ENCODE measurements around the gene ICAM5.
"Not testable (repeated sequence)": the region's sequence is repeated elsewhere in the genome, so short reads cannot be mapped to it uniquely, and the experiment has no call there.

Gene ICAM5

GRCh38 chr19:10270180-10270615 is 19.6 kb upstream of the ICAM5 start:
- DNase-seq: peak; percentile 69

DNA sequence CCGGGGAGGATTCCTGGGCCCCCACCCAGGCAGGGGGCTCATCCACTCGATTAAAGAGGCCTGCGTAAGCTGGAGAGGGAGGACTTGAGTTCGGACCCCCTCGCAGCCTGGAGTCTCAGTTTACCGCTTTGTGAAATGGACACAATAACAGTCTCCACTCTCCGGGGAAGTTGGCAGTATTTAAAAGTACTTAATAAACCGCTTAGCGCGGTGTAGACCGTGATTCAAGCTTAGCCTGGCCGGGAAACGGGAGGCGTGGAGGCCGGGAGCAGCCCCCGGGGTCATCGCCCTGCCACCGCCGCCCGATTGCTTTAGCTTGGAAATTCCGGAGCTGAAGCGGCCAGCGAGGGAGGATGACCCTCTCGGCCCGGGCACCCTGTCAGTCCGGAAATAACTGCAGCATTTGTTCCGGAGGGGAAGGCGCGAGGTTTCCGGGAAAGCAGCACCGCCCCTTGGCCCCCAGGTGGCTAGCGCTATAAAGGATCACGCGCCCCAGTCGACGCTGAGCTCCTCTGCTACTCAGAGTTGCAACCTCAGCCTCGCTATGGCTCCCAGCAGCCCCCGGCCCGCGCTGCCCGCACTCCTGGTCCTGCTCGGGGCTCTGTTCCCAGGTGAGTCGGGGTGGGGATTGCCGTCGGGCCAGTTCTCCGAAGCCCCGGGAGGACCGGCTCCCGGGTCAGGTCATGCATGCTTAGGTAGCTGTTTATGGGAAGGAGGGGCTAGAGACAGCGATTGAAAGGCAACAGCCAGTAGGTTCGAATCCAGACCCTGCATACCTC is 18.9 kb upstream of the ICAM5 start, which contains the start of gene ICAM1:
TSS of gene ICAM1 (plus strand) at position 505 of the 779 bp plus-strand sequence. CDS start at position 545, 40 bp downstream.
- peak; percentile 51 for DNase-seq

DNA sequence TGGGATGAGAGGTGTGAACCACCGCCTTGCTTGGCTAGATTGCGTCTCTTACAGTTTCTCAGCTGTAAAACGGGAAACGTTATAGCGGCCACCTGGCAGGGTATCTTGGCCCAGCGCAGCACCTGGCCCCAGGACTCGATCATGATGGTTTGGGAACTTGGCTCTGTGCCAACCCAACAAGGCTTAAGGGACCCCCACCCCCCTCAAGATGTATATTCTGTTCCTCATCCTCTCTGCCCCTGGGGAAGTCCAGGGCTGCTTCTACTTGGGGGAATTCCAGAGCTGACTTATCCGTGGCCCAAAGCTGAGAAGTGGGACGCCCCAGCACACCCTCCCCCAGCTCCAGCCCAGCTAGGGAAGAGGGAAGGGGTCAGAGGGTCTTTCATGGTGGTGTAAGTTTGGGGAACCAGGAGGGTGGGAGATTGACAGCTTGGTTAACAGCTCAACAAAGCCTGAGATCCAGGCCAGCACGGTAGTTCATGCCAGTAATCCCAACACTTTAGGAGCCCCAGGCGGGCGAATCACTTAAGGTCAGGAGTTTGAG is 18.1 kb upstream of the ICAM5 start:
- no peak for DNase-seq

- no peak for DNase-seq
Measured at GRCh38 chr19:10274589-10274988, 15.2 kb upstream of the ICAM5 start.

GRCh38 chr19:10277795-10278589 is 11.8 kb upstream of the ICAM5 start:
- DNase-seq: no peak

DNA sequence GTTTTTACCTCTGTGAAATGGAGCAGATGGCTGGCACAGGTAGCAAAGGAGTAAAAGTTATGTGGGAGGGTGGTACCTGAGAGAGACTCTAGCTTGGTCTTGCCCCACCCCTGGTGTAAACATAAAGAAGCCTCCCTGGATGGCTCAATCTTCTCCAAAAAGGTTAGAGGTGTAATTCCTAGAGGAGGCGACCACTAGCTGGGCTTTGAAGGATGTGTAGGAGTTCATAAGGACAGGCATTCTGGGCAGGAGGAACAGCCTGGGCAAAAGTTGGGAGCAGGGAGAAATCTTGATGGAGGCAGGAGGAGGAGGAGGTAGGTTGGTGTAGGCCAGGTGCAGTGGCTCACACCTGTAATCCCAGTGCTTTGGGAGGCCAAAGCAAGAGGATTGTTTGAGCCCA is 10.8 kb upstream of the ICAM5 start:
- no peak for DNase-seq

DNA sequence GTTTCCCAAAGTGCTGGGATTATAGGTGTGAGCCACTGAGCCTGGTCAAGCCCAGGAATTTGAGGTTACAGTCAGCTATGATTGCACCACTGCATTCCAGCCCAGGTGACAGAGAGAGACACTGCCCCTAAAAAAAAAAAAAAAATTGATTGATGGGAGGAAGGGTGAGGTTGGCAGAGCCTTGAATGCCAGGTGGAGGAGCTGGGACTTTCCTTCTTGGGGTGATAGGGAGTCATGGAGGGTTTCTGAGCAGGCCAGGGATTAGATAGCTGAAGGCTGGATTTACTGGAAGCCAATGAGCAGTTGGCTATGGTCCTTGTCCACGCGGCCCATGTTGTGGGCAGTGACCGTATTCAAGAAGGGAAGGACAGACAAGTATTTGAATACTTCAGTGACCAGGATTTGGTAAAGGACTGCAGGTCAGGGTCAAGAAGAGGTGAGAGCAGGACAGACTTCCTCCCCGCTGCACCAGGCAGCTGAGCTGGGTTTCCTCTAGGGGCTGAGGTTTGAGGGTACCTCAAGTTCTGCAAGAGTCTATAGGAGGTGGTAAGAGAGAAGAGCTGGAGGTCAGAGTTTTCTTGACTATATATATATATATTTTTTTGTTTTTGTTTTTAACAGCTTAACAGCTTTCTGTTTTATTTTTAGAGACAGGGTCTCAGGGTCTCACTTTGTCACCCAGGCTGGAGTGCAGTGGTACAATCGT is 9.9 kb upstream of the ICAM5 start:
- DNase-seq: no peak

- not testable (repeated sequence) for DNase-seq
Measured at GRCh38 chr19:10282043-10282442, 7.7 kb upstream of the ICAM5 start.

GRCh38 chr19:10283301-10284064 is 6.3 kb upstream of the ICAM5 start:
- DNase-seq: no peak

DNA sequence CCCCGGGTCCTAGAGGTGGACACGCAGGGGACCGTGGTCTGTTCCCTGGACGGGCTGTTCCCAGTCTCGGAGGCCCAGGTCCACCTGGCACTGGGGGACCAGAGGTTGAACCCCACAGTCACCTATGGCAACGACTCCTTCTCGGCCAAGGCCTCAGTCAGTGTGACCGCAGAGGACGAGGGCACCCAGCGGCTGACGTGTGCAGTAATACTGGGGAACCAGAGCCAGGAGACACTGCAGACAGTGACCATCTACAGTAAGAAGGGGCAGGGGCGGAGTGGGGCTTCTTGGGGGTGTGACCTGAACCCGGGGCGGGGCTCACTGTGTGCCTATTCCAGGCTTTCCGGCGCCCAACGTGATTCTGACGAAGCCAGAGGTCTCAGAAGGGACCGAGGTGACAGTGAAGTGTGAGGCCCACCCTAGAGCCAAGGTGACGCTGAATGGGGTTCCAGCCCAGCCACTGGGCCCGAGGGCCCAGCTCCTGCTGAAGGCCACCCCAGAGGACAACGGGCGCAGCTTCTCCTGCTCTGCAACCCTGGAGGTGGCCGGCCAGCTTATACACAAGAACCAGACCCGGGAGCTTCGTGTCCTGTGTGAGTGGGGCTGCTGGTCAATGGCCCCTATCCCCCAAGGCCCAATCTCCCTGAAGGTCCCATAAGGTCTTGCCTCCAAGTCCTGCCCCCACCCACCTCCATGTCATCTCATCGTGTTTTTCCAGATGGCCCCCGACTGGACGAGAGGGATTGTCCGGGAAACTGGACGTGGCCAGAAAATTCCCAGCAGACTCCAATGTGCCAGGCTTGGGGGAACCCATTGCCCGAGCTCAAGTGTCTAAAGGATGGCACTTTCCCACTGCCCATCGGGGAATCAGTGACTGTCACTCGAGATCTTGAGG is 5.4 kb upstream of the ICAM5 start:
- no peak for DNase-seq

GRCh38 chr19:10284960-10285278 is 4.8 kb upstream of the ICAM5 start:
- no peak for DNase-seq

- no peak for DNase-seq
Measured at GRCh38 chr19:10285393-10285792, 4.4 kb upstream of the ICAM5 start.

- no peak for DNase-seq
Measured at GRCh38 chr19:10286803-10287737, 2.7 kb upstream of the ICAM5 start, which contains the start of gene ICAM4. Gene ICAM4 (plus strand): TSS chr19:10286955. CDS start chr19:10287013, 58 bp downstream.

DNA sequence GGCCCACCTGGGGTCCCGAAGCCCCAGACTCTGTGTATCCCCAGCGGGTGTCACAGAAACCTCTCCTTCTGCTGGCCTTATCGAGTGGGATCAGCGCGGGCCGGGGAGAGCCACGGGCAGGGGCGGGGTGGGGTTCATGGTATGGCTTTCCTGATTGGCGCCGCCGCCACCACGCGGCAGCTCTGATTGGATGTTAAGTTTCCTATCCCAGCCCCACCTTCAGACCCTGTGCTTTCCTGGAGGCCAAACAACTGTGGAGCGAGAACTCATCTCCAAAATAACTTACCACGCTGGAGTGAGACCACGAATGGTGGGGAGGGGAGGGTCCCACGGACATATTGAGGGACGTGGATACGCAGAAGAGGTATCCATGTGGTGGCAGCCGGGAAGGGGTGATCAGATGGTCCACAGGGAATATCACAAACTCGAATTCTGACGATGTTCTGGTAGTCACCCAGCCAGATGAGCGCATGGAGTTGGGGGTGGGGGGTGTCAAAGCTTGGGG is 1.0 kb upstream of the ICAM5 start:
- no peak for DNase-seq

- DNase-seq: peak; percentile 43
Measured at GRCh38 chr19:10289167-10289835, 451 bp upstream of the ICAM5 start.

DNA sequence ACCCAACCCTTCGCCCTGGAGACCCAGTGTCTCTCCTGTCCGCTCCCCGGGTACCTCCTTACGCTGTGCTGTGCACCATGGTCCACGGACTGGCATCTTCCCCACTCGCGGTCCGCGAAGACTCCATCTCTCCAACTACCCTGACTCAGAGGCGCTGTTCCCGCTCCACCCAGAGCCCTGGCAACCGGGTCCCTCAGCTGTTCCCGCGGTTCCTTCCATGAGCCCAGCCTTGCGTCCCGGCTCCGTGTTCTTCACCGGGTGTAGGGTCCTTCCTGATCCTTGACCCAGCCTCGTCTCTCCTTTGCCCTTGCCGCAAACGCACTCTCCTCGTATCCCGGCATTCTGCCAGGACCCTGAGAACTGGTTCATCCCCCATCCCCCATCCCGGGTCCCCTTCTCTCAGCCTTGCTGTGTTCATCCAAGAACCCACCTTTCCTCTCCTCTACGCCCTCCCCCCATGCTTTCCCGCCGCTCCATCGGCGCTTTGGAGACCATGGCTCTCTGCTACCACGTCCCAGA is 664 bp downstream of the ICAM5 start:
- no peak for DNase-seq

DNA sequence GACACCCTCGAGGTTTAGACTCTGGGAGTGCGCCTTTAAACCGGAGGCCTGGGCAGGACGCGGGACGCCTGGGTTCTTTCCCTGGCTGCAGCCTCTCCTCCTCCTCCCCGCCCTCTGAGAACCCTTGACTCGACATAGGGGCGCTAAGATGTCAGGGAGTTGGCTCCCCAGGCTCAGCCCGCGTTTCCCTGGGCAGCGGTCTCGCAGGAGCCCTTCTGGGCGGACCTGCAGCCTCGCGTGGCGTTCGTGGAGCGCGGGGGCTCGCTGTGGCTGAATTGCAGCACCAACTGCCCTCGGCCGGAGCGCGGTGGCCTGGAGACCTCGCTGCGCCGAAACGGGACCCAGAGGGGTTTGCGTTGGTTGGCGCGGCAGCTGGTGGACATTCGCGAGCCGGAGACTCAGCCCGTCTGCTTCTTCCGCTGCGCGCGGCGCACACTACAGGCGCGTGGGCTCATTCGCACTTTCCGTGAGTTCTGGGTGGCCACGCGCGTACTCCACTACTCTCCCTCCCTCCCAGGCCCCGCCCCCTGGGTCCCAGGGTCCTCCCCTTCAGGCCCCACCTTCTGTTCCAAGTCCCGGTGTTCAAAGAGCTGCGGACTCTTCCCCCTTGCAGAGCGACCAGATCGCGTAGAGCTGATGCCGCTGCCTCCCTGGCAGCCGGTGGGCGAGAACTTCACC is 1.3 kb downstream of the ICAM5 start:
- peak; percentile 31 for DNase-seq

DNA sequence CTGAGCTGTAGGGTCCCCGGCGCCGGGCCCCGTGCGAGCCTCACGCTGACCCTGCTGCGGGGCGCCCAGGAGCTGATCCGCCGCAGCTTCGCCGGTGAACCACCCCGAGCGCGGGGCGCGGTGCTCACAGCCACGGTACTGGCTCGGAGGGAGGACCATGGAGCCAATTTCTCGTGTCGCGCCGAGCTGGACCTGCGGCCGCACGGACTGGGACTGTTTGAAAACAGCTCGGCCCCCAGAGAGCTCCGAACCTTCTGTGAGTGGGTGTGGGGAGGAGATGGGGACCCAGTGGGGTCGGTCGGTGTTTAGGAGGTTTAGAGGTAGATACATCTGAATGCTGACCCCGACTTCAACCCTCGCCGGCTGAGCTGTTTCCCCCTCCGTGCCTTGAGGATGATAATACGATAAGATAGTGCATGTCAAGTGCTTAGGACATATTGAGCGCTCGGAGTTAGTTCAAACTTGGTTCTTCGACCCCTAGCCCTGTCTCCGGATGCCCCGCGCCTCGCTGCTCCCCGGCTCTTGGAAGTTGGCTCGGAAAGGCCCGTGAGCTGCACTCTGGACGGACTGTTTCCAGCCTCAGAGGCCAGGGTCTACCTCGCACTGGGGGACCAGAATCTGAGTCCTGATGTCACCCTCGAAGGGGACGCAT is 1.9 kb downstream of the ICAM5 start:
- no peak for DNase-seq
